ENCODE data around the gene SLC7A11. TPM values are rescaled to one million over a fixed set of nuclear protein-coding genes. Genes with fewer than 3 reads are reported as not detected.

SLC7A11 gene
- total RNA-seq: 16.5 and 46.1 TPM in 2 replicates

GRCh38 chr4:138242076-138242833, at the start of gene SLC7A11:
TSS of gene SLC7A11 (minus strand) at chr4:138242349. CDS start at chr4:138242069, 280 bp downstream.
- peak; percentile 99 for DNase-seq

DNA sequence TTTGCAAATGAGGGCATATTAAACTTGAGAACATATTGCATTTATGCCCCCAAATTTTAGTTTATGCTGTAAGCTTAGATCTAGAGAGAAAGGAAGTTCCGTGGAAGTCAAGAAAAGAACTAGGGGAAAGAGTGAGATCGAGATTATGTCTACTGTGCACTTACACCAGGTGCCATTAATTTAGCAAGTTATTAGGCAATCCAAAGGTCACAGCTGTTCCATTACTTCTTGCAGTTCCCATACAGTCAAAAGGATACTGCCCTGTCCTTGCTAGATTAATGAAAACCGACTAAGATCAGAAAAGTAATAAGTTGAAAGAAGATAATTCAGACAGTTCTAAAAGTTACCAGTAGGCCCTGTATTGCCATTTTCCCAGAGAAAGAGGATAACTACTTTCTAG, 49.3 kb upstream of the SLC7A11 start:
- DNase-seq: no peak

DNA sequence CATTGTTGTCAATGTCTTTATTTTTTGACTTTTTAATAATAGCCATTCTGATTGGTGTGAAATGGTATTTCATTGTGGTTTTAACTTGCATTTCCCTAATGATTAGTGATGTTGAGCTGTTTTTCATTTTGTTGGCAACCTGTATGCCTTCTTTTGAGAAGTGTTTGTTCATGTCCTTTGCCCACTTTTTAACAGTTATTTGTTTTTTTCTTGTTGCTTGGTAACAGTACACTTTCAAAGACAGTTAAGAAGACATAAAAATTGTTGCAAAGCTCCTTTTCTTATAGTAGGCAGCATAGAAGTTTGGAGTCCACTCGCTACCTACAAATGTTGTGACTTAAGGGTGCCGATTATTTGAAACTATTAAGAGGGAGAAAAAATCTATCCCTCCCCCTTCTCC, 48.7 kb upstream of the SLC7A11 start:
- DNase-seq: no peak

DNA sequence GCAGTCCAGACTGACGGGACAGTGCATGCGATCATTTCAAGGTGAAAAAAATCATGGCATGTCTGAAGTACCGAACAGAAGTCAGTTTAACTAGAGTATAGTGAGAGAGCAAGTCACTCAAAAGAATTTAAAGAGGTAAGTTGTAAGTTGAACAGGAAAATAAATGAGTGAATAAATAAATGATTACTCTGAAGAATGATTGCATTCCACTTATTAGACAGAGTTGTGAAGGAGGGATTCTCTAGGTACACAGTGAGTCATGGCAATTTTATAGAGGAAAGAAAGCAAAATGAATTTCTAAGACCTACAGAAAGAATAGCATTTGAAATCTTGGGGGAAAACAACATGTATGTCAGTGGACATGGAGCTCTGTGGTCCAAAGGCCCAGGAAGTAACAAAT, 37.1 kb upstream of the SLC7A11 start:
- DNase-seq: no peak

DNA sequence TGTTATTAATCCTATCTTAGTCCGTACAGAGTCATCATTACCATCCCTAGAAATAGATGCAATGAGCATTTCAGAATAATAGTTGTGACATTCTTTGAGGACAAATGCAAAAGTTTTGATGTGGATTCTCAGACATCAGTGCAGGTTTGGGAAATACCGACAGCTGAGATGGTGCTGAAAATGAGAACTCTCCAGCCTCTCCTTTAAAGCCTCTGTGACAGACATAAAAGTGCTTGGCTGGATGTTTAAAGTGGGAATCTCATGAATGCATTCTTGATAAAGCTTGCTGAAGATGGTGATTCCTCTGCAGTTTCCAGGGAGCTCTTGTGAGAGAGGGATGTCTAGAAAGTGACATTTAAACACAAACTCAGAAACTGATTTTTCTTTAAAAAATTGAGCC, 35.0 kb upstream of the SLC7A11 start:
- no peak for DNase-seq

DNA sequence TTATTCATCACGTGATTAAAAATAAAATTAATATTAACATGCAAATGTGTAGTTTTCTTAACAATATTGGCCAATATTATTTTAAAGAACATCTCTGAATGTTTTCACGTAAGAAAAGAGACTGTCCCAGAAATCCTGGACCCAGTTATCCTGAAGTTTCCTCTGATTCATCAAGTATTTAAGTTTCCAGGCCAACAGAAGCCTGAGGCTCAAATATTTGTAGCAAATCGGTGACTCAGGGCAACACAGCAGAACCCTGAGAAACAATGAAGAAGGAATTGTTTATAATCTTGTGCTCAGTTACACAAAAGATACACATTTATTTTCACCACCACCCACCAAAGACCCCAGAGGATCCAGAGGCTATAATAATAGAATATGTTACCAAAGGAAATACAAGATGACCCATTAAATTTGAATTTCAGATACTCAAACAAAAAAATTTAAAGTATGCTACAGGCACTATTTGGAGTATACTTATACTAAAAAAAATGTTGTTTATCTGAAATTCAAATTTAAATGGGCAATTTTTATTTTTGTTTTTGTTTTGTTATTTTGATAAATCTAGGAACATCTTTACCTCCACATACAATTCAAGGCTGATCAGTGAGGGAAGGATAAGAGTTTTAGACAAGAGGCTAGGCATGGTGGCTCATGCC, 33.9 kb upstream of the SLC7A11 start:
- DNase-seq: peak; percentile 92

DNA sequence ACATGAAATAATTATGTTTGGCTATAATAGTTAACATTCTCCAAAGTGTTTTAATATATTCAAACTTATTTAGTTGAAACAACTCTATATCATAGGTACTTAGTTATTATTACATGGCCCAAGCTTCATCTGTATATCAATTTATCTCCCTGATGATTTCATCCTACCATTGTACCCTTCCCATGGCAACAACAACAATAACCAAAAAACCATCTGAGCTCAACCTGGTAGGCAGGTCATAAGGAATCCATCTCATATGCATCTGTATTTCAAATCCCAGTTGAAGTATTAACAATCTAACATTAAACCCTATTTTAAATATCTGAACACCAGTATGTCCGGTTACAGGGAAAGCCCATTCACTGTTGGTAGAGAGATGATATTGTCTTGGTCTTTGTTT, 33.1 kb upstream of the SLC7A11 start:
- peak; percentile 51 for DNase-seq

GRCh38 chr4:138269175-138269574, 27.0 kb upstream of the SLC7A11 start:
- DNase-seq: no peak

- no peak for DNase-seq
Observed at GRCh38 chr4:138267835-138268234, 25.7 kb upstream of the SLC7A11 start.

- DNase-seq: no peak
Observed at GRCh38 chr4:138266948-138267347, 24.8 kb upstream of the SLC7A11 start.

GRCh38 chr4:138263247-138263816, 21.2 kb upstream of the SLC7A11 start:
- no peak for DNase-seq

DNA sequence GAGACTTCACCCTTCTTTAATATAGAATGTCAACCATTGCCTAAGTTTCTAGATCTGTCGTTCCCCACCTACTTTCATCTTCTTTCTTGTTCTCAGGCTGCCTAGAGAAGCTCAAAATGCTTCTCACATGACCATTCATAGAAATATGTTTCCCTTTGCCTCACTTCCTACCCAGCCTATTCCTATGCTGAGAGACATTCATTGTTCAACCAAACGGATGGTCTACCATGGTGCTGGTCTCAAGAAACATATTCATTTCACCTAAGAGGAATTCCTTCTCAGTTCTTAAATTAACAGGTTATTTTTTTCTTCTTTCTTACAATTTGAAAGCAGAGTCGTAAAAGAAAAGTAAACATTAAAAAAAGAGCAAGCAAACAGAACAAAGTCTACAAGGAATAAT, 20.3 kb upstream of the SLC7A11 start:
- no peak for DNase-seq

- no peak for DNase-seq
Observed at GRCh38 chr4:138262030-138262429, 19.9 kb upstream of the SLC7A11 start.

GRCh38 chr4:138259824-138260223, 17.7 kb upstream of the SLC7A11 start:
- DNase-seq: peak; percentile 48

- DNase-seq: no peak
Observed at GRCh38 chr4:138259271-138259670, 17.1 kb upstream of the SLC7A11 start.

DNA sequence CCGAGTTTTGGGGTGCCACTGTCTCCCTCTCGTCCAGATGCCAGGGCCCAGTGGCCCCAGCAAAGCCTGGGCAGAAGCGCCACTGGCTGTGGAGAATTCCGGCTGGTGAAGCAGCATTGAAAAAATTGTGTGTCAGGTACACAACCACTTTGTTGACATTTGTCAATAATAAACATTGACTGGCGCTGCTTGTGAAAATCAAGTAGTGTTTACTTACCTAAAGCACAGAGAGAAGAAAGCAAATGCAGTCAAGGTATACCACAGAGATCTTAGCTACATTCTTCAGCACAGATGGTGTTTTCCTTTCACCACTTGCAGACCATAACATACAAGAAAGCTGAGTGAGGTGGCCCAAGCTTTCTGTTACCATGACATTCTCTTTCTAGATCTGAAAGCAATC, 14.5 kb upstream of the SLC7A11 start:
- DNase-seq: no peak

DNA sequence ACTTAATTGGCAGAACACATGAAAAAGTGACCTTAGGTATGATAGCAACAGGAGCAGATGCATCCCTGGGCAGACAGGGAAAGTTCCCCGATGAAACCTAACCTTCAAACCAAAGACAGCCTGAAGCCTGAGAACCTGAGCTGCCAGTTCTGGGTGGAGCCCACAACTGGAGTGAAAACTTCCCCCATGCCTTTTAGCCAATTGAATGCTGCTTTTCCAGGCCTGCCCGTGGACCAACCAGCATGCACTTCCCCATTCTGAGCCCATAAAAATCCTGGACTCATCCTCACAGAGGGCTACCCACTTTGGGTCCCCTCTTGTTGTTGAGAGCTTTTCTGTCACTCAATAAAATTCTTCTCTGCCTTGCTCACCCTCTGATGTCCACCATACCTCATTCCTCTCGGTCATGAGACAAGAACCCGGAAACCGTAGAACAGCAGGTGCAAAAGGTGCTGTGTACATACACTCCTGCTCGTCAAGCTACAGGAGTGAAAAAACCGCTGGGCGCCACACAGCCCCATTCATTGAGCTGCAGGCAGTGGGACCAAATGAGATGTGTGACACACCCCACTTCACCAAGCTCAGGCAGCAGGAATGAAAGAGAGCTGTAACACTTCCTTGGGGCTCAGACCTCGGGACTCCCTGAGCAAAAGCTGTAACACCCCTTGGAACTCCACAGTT, 13.9 kb upstream of the SLC7A11 start:
- DNase-seq: no peak

GRCh38 chr4:138252551-138252950, 10.4 kb upstream of the SLC7A11 start:
- no peak for DNase-seq

- DNase-seq: no peak
Observed at GRCh38 chr4:138251938-138252337, 9.8 kb upstream of the SLC7A11 start.

DNA sequence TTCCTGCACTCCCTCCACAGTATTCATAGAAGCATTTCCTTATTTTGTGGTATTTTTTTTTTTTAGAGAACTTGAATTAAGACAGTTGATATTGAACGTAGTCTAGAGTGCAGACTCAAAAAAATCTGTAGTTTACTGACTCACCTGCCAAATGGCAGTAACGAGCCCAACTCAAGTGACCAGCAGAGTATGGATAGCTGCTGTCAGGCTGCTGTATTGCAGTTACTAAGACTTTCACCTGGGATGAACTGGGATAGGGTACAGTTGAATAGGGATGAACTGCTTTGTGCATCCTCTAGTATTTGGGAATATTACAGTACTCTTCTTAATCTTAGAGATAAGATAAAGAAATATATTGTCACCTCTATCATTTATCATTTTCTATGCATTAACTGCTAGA, 7.0 kb upstream of the SLC7A11 start:
- no peak for DNase-seq

DNA sequence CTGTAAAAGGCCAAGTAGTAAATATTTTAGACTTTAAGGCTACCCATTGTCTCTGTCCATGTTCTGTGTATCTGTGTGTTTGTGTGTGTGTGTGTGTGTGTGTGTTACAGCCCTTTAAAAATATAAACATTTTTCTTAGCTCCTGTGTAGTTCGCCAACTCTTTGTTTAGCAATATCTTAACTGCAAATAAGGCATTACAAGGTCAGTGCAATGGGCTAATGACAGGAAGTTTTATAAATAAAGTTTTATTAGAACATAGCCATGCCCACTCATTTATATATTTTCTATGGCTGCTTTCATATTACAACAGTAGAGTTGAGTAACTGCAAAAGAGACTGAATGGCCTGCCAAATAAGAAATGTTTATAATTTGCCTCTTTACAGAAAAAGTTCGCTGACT, 5.9 kb upstream of the SLC7A11 start:
- no peak for DNase-seq

DNA sequence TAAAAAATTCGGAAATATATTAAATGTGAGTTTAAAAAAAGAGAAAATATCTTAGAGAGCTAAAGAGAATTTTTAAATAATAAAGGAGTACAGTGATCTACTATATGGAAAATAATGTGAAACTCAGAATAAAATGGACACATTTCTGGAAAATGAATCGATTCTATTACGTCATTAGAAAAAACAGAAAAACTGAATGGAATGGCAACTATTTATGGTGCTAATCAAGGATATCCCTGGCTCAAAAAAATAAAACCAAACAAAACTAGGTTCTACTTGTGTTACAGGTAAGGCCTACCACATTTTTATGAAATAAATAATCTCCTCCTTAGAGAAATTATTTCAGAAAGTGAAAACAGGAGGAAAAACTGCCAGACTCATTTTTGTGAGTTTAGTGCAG, 5.5 kb upstream of the SLC7A11 start:
- no peak for DNase-seq

DNA sequence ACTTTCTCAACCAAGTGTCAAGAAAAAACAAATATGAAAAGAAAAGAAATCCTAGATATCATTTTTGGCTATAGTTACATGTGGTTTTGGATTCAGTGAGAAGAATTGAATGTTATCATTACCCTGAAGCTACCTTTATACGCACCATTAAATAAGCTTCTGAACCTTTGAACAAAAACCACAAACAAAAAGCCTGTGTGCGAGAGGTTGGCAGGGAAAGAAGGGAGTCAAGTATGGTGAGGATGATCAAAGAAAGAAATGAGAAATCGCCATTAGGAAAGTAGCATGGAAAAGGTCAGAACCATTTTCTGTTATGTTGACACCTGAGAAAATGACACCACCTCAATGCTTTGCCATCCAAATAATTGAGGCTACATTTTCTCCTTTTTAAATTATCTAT, 1.2 kb upstream of the SLC7A11 start:
- no peak for DNase-seq

- DNase-seq: no peak
Observed at GRCh38 chr4:138242834-138243156, 646 bp upstream of the SLC7A11 start.
